Measurements from ENCODE around the gene ETV6. TPM values are rescaled to one million over a fixed set of nuclear protein-coding genes. Genes with fewer than 3 reads are reported as not detected.

ETV6 gene
- total RNA-seq, 1 donor from 2014 or later, result 3.0 TPM

GRCh38 chr12:11718768-11719253 is 69.3 kb downstream of the ETV6 start:
- no peak for DNase-seq

GRCh38 chr12:11719678-11720099 is 70.2 kb downstream of the ETV6 start:
- no peak for DNase-seq

DNA sequence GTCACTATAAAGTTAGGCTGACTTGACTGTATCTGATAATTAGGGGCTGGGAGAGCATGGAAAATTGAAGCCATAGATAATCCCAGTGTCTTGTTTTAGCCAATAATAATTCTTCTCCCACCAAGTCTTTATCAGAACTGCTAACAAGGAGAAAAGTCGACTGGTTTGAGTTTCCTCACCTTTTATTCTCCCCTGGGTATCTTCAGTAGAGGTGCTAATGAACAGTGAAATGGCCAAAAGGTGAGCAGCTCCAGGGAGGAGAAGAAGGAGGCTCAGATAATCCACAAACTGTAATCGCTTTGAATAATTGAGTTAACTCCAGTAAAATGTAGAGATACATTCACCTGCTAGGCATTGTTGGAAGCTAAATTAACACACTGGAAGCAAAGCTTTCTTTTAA is 72.6 kb downstream of the ETV6 start:
- no peak for DNase-seq

DNA sequence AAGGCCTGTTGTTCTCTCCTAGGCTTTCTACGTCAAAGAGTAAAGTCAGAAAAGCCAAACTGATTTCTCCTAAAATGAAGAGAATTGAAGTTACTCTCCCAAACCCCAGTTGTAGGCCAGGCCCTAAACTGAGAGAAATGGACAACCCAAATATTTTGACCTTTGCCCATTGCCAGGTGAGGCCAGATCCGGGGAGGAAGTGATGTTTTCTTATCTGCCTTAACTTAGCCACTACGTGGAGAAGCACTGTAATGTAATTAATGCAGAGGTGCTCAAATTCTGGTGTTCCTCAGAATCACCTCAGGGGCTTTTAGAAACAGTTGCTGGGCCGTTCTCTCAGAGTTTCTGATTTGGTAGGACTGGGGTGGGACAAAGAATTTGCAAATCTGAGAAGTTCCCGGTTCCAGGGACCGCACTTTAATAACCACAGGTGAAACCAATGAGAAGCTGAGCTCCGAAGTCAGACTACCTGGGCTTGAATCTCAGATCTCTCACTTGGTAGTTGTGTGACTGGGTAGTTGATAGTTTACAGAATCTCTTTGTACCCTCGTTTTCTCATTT is 73.2 kb downstream of the ETV6 start:
- DNase-seq, result no peak

DNA sequence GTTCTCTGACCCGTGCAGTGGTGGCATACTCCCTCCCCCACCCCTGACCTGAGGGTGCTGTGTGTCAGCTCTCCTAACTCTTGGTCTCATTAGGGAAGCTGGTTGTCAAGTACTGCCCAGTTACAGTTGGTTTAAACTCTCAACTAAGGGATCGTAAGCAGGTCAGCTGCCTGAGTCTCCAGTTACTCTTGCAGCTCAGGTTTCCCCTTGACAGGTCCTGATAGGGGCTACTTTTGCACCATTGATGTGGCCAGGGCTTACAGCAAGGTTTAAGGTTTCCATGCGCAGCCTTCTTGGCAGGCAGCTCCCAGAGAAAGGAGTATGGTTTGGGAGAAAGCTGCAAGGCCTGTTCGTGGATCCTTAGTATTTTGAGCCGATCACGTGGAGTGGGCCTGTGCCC is 74.5 kb downstream of the ETV6 start:
- no peak for DNase-seq

- no peak for DNase-seq
These were observed 75.4 kb downstream of the ETV6 start for GRCh38 chr12:11724888-11725311.

- DNase-seq, result no peak
These were observed 76.2 kb downstream of the ETV6 start for GRCh38 chr12:11725686-11726085.

DNA sequence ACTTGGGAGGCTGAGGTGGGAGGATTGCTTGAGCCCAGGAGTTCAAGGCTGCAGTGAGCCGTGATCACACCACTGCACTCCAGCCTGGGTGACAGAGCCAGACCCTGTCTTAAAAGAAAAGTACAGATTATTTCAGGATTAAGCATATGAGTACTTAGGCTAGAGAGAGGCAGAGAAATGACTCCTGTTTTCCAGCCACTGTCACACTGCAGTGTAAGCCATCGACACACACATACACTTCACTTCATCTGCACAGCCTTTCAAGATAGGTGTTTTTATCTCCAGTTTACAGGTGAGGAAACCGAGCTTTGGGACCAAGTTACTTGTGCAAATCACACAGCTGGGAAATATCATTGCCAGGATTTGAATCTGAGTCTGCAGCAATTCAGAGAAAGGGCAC is 77.2 kb downstream of the ETV6 start:
- DNase-seq, result no peak

- DNase-seq, result peak; percentile 74
These were observed 77.7 kb downstream of the ETV6 start for GRCh38 chr12:11727133-11727664.

- DNase-seq, result no peak
These were observed 78.8 kb downstream of the ETV6 start for GRCh38 chr12:11728154-11728755.

- no peak for DNase-seq
These were observed 79.5 kb downstream of the ETV6 start for GRCh38 chr12:11729008-11729407.

- DNase-seq, result no peak
These were observed 80.1 kb downstream of the ETV6 start for GRCh38 chr12:11729439-11730150.

DNA sequence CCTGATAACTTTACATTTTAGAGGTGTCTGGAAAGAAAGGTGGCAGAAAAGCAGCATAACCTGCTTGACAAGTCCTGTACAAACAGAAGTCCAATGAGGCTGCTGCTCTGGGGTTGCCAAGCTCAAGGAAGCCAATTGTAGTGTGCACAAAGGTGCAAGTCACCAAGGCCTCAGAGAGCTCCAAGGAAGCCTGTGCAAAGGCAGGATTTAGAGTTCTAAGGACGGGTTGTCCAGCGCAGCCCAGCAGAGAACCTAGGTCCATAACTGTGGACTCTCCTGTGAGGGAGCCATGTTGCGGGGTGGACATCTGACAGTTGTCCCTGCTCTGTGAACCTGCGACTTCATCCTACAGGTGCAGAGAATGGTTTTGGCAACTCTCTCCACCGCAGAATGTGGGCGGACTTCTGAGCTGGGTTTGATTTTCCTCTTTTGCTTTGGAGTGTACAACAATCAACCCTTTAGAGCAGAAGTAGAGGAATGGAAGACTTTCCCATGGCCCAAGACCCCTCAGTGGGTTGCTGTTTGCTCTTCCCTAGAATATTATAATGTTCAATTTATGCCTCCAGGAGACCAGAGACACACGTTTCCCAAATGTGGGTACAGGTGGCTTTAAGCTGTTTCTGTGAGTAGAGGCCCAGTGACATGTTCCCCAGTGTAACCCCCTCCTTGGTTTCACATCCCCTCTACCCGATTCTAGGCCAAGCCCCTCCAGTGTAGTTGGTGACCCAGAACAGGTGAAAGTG is 81.0 kb downstream of the ETV6 start:
- DNase-seq, result no peak

GRCh38 chr12:11731042-11731357 is 81.5 kb downstream of the ETV6 start:
- DNase-seq, result no peak

DNA sequence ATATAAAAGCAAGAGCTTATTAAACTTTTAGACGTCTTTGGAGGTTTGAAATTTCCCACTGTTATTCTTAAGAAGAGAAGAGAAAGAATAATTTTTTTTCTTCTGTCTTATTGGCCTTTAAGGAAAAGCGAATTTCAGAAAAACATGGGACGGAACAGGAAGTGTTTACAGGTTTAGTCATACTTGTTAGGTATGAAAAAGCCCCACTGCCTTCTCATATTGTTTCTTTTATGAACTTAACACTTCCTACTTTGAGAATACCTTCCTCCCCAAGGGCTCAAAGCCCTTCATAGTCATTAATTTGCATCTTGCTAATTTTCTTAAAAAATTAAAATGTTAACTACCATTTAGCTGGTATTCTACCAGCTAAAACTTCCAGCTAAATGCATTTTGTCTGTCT is 82.0 kb downstream of the ETV6 start:
- DNase-seq, result no peak

DNA sequence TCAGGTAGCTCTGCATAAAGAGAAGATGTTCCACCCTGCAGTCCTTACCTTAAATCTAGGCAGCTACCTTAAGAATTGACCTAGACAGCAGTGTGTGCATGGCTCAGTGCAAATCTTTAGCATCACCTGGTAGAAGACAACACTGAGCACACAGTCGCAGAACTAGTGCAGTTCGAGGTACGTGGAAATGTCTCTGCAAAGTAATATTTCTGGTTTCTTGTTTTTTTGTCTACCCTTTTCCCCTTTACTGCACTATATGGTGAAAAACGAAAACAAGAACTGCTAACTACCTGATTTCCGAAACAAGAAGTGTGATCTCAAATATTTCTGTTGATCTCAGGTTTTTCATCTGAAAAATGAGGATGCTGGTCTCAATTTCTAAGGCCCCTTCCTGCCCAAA is 82.5 kb downstream of the ETV6 start:
- no peak for DNase-seq

DNA sequence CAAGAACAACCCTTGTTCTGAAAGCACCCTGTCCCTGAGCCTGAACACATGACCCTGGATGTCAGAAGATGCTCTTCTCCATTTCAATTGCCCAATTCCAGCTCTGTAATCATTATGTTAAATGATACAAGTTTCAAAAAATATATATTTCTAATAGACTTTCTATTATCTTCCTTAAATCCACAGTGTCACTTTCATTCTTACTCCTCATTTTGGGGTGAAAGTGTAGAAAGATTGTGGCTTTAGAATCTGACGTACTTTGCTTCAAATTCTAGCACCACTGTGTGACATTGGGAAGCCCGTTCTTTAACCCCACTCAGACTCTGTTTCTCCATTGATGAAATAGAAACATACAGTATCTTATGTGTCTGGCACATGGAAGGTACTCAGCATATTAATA is 83.2 kb downstream of the ETV6 start:
- DNase-seq, result no peak

DNA sequence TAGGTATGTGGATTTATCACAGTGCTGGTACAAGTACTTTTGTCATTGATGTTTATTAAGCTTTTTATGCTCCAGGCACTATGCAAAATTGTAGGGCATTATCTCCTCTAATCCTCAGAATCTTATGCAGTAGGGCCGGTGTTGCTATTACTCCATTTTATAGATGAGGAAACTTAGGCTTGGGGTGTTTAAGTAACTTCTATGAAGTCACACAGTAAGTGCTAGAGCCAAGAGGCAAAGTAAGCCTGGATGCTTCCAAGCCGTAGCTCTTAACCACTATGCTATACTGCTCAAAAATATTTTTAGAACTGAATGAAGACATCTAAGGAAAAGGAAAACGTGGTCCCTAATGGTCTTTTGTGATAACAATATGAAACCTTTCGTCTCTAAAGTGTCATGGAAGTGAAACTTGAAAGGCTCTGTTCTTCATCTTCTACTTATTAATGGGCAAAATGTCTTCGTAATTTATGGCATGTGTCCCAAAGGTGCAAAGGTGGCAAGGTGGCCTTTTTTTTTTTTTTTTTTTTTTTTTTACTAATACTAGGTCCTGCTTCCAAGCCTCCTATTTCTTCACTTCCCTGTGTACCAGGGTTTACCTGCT is 85.2 kb downstream of the ETV6 start:
- no peak for DNase-seq

- no peak for DNase-seq
These were observed 89.0 kb downstream of the ETV6 start for GRCh38 chr12:11738450-11738849.

GRCh38 chr12:11739980-11740577 is 90.6 kb downstream of the ETV6 start:
- DNase-seq, result no peak

DNA sequence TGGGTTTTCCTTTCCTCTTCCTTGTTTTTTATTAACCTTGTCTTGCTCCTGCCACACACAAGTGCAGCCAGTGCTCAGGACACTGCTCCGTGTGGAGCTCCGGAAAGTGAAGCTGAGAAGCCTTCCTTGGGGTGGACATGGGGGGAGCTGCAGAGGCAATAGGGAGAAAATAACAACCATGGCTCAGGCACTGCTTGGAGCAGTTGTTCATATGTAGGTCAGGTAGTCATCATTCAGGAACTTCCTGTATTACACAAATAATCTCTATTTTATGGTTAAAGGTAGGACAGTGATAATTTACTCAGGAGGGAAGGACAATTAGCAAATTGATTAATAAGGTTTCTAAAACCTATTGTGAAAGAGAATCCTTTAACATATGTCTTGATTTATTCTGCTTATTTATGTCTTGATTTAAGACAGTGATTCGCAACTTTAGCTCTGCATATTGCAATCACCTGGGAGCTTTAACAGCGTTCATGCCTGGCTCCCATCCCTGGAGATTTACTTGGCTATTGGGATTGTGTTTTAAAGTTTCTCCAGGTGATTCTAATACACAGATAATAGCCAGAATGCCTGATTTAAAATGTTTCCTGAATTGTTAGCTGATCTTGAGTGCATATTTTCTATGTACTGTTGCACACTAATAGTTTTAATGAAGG is 92.1 kb downstream of the ETV6 start:
- DNase-seq, result no peak
